Activated naive CD4-positive, alpha-beta T cell (primary cell): ENCODE results near the gene CDK5R1.

ENCODE experiments used
- DNase-seq, 4 experiments: peaks; one replicate each; lab custom pipeline; 2025; lab: John Stamatoyannopoulos, UW

The CDK5R1 gene

GRCh38 chr17:32471652-32472051 is 15.1 kb upstream of the CDK5R1 start:
- no peak for DNase-seq

GRCh38 chr17:32475258-32475657 is 11.5 kb upstream of the CDK5R1 start:
- no peak for DNase-seq

- DNase-seq: no peak
Observed at GRCh38 chr17:32477220-32477619, 9.6 kb upstream of the CDK5R1 start.

GRCh38 chr17:32479074-32479617 is 7.6 kb upstream of the CDK5R1 start:
- no peak for DNase-seq

GRCh38 chr17:32481193-32481592 is 5.6 kb upstream of the CDK5R1 start:
- no peak for DNase-seq

GRCh38 chr17:32482568-32483320 is 4.0 kb upstream of the CDK5R1 start:
- no peak for DNase-seq

GRCh38 chr17:32483451-32484019 is 3.3 kb upstream of the CDK5R1 start:
- no peak for DNase-seq

GRCh38 chr17:32484041-32484461 is 2.7 kb upstream of the CDK5R1 start:
- no peak for DNase-seq

- no peak for DNase-seq
Observed at GRCh38 chr17:32484628-32485027, 2.2 kb upstream of the CDK5R1 start.

- no peak for DNase-seq
Observed at GRCh38 chr17:32485261-32486110, 1.3 kb upstream of the CDK5R1 start.

- peak in 3 of 4 experiments; percentile 33 to 66 (median 42) for DNase-seq
Observed at GRCh38 chr17:32486111-32486700, 587 bp upstream of the CDK5R1 start.

GRCh38 chr17:32487473-32488176 is 832 bp downstream of the CDK5R1 start:
- DNase-seq: peak in 1 of 4 experiments; percentile 17

- DNase-seq: no peak
Observed at GRCh38 chr17:32488177-32488542, 1.4 kb downstream of the CDK5R1 start.

GRCh38 chr17:32488604-32489180 is 1.9 kb downstream of the CDK5R1 start:
- no peak for DNase-seq

- no peak for DNase-seq
Observed at GRCh38 chr17:32489320-32490100, 2.7 kb downstream of the CDK5R1 start.

- DNase-seq: no peak
Observed at GRCh38 chr17:32490101-32490482, 3.3 kb downstream of the CDK5R1 start.

GRCh38 chr17:32491371-32492263 is 4.8 kb downstream of the CDK5R1 start:
- no peak for DNase-seq

GRCh38 chr17:32492264-32492589 is 5.4 kb downstream of the CDK5R1 start:
- no peak for DNase-seq

GRCh38 chr17:32492648-32493289 is 6.0 kb downstream of the CDK5R1 start:
- no peak for DNase-seq
